HEK293 (cell line): Measurements from ENCODE around the gene ACP3.
A peak's percentile ranks its signal among the peaks of the same experiment; 100 is the strongest.

Source experiments
- BCL11A ChIP-seq: fragments of 450-650 bp; formaldehyde crosslinking; IDR thresholded peaks from 2 replicates; pipeline ENCODE4 v1.5.1; 2016; ENCODE audit warnings: low read depth, missing biosample characterization, missing genetic modification characterization
- ZBTB48 ChIP-seq: fragments of 450-650 bp; formaldehyde crosslinking; IDR thresholded peaks from 2 replicates; pipeline ENCODE4 v1.5.1; 2016; ENCODE audit warnings: missing biosample characterization, missing genetic modification characterization

DNA sequence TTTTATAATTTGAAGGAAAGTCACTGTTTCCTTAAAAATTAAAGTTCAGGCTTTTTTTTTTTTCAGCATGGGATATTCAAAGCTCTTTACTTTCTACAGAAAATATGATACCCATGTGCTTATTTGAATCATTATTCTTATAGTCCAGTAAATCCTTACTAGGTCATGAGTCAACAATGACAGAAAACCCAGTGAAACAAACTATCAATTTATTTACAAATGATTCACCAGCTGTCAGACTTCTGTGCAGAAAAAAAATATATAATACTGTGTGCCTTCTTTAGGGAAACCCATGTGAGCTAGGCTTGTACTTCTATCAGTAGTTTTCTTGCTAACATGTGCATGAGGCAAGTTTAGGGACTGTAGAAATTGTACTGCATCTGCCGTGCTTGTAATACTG lies 1.2 kb downstream of the ACP3 start:
- TF ChIP-seq BCL11A (tag by site-specific recombination) (no peak), ZBTB48 (tag by site-specific recombination) (peak; percentile 76; the same call in 1 of the 2 replicates)
